Tibial nerve (tissue), 4 donors: ENCODE measurements around the gene ARHGAP11B.
"Not testable (repeated sequence)": the region's sequence is repeated elsewhere in the genome, so short reads cannot be mapped to it uniquely, and the experiment has no call there.

Experiments
- DNase-seq, 2 donors: peaks; one replicate each; pipeline ENCODE4 v3.0.0-alpha.2; 2019; ENCODE audit warnings: low spot score in 2 of 2
- H3K27ac ChIP-seq, 4 donors: fragments of 200-600 bp; sonication (generic) in 3 of 4; one replicate each; pipeline ENCODE4 v1.5.1; 2017 to 2019; ENCODE audit warnings: mild to moderate bottlenecking in 1 of 4
- H3K27me3 ChIP-seq, 2 donors: fragments of 200-600 bp; sonication (generic) in 1 of 2; one replicate each; pipeline versions ENCODE4 v1.5.1 to v1.6.0; 2017 to 2019
- H3K36me3 ChIP-seq, 3 donors: fragments of 200-600 bp; sonication (generic); one replicate each; pipeline ENCODE4 v1.5.1; 2018 to 2019
- H3K4me1 ChIP-seq, 4 donors: fragments of 200-600 bp; sonication (generic) in 3 of 4; one replicate each; pipeline ENCODE4 v1.5.1; 2017 to 2019
- H3K4me3 ChIP-seq, 4 donors: fragments of 200-600 bp; sonication (generic) in 3 of 4; one replicate each; pipeline ENCODE4 v1.5.1; 2017 to 2019; ENCODE audit warnings: mild to moderate bottlenecking in 1 of 4, moderate library complexity in 1 of 4
- H3K9me3 ChIP-seq, 4 donors: fragments of 200-600 bp; sonication (generic) in 3 of 4; one replicate each; pipeline ENCODE4 v1.5.1; 2017 to 2019
- CTCF ChIP-seq, 5 experiments: fragments of 200-600 bp in 3 of 5; fragments of 450-650 bp in 2 of 5; sonication (generic) in 3 of 5; IDR thresholded peaks; one replicate each; pipeline ENCODE4 v1.5.1; 2016 to 2019; ENCODE audit warnings: antibody characterized with exemption in 5 of 5, mild to moderate bottlenecking in 3 of 5, moderate library complexity in 2 of 5
- EP300 ChIP-seq, 2 donors: sonication (generic); formaldehyde crosslinking; IDR thresholded peaks; one replicate each; pipeline ENCODE4 v1.6.1; 2017; ENCODE audit warnings: antibody characterized with exemption in 2 of 2, mild to moderate bottlenecking in 1 of 2
- whole genome bisulfite sequencing, 2 donors: methylation state at CpG; one replicate each; pipeline ENCODE4 v1.1.5; 2018; 5-methylcytosine and 5-hydroxymethylcytosine counted together

ARHGAP11B gene

GRCh38 chr15:30625436-30626193, at the start of gene ARHGAP11B:
Gene ARHGAP11B (plus strand): TSS chr15:30626128.
- H3K9me3 ChIP-seq, H3K36me3 ChIP-seq, H3K27me3 ChIP-seq: not testable (repeated sequence)
- DNase-seq, result peak; percentile 66 to 99
- peak within 1 kb of the TSS; percentile 64 to 95 (median 78) for H3K27ac ChIP-seq
- H3K4me1 ChIP-seq, result peaks cover 0 to 20% (median 0%) of the 10 kb centered on the region in 4 donors
- WGBS, 2 donors, result 0 to 1% methylated on average over 24 to 34 of the region's 35 CpGs
- TF ChIP-seq EP300 (IDR thresholded peaks at IDR 0.05), result peak; percentile 20 to 83
- peak in 1 of 5 experiments; percentile 33 for TF ChIP-seq CTCF (IDR thresholded peaks at IDR 0.05)
- peak within 1 kb of the TSS; percentile 31 to 60 (median 50) for H3K4me3 ChIP-seq

GRCh38 chr15:30579394-30579970, 46.4 kb upstream of the ARHGAP11B start:
- no CpG with 5 or more reads among the region's 6 CpGs for WGBS, 2 donors
- not testable (repeated sequence) for DNase-seq, H3K4me1 ChIP-seq, H3K4me3 ChIP-seq, H3K9me3 ChIP-seq, H3K27ac ChIP-seq, H3K36me3 ChIP-seq, H3K27me3 ChIP-seq

GRCh38 chr15:30580716-30581115, 45.2 kb upstream of the ARHGAP11B start:
- H3K27ac ChIP-seq, DNase-seq, H3K27me3 ChIP-seq, H3K36me3 ChIP-seq, H3K4me1 ChIP-seq, H3K4me3 ChIP-seq, H3K9me3 ChIP-seq: not testable (repeated sequence)
- no CpG with 5 or more reads among the region's 4 CpGs for WGBS, 2 donors

GRCh38 chr15:30598953-30599352, 27.0 kb upstream of the ARHGAP11B start:
- WGBS, 2 donors, result 10 to 15% methylated on average over 2 of the region's 2 CpGs
- H3K36me3 ChIP-seq, result not testable (repeated sequence)

GRCh38 chr15:30603796-30604195, 22.1 kb upstream of the ARHGAP11B start, which contains the start of gene GOLGA8H:
Gene GOLGA8H (plus strand): TSS chr15:30604028. CDS start chr15:30604126, 98 bp downstream.
- H3K4me1 ChIP-seq, H3K9me3 ChIP-seq, H3K4me3 ChIP-seq, DNase-seq, H3K27me3 ChIP-seq, H3K27ac ChIP-seq, H3K36me3 ChIP-seq: not testable (repeated sequence)
- 89 to 95% methylated on average over 3 to 8 of the region's 8 CpGs for WGBS, 2 donors

More at GRCh38 chr15:30598953-30599352, 27.0 kb upstream of the ARHGAP11B start:
- not testable (repeated sequence) for H3K4me1 ChIP-seq, H3K4me3 ChIP-seq, H3K27me3 ChIP-seq, DNase-seq, H3K27ac ChIP-seq, H3K9me3 ChIP-seq
- TF ChIP-seq CTCF (IDR thresholded peaks at IDR 0.05), result peak in 2 of 5 experiments; percentile 16 to 20

- not testable (repeated sequence) for H3K4me3 ChIP-seq, H3K4me1 ChIP-seq
Observed at GRCh38 chr15:30612271-30612670, 13.7 kb upstream of the ARHGAP11B start.

GRCh38 chr15:30621342-30621741, 4.6 kb upstream of the ARHGAP11B start:
- H3K9me3 ChIP-seq, H3K27me3 ChIP-seq, H3K4me3 ChIP-seq, H3K36me3 ChIP-seq, H3K27ac ChIP-seq, DNase-seq: not testable (repeated sequence)
- H3K4me1 ChIP-seq, result peaks cover 0 to 15% (median 0%) of the 10 kb centered on the region in 4 donors
- 3 to 17% methylated on average over 1 of the region's 3 CpGs for WGBS, 2 donors
- peak in 1 of 5 experiments; percentile 25 for TF ChIP-seq CTCF (IDR thresholded peaks at IDR 0.05)

More at GRCh38 chr15:30612271-30612670, 13.7 kb upstream of the ARHGAP11B start:
- H3K36me3 ChIP-seq, H3K9me3 ChIP-seq, DNase-seq, H3K27ac ChIP-seq, H3K27me3 ChIP-seq: not testable (repeated sequence)
- no CpG with 5 or more reads among the region's 6 CpGs for whole genome bisulfite sequencing, 2 donors

GRCh38 chr15:30626194-30626565, 252 bp downstream of the ARHGAP11B start:
- peak overlapping the region in 3 of 4 donors; percentile 64 to 95 (median 87) for H3K27ac ChIP-seq
- peak overlapping the region; percentile 31 to 60 (median 50) for H3K4me3 ChIP-seq
- WGBS, 2 donors, result 0% methylated on average over 8 to 10 of the region's 22 CpGs

GRCh38 chr15:30626632-30627031, 704 bp downstream of the ARHGAP11B start:
- DNase-seq, H3K27ac ChIP-seq, H3K9me3 ChIP-seq, H3K36me3 ChIP-seq, H3K27me3 ChIP-seq: not testable (repeated sequence)
- WGBS, 2 donors, result 0% methylated on average over 10 to 17 of the region's 20 CpGs
- Histone ChIP-seq H3K4me1 (peaks cover 0 to 16% (median 0%) of the 10 kb centered on the region in 4 donors), H3K4me3 (peak overlapping the region; percentile 31 to 60 (median 50))

More at GRCh38 chr15:30626194-30626565, 252 bp downstream of the ARHGAP11B start:
- peaks cover 0 to 18% (median 0%) of the 10 kb centered on the region in 4 donors for H3K4me1 ChIP-seq
- not testable (repeated sequence) for H3K27me3 ChIP-seq, DNase-seq, H3K36me3 ChIP-seq, H3K9me3 ChIP-seq
